Measurements from ENCODE around the gene NBPF14. TPM values are rescaled to one million over a fixed set of nuclear protein-coding genes. Genes with fewer than 3 reads are reported as not detected.
"Not testable (repeated sequence)": the region's sequence is repeated elsewhere in the genome, so short reads cannot be mapped to it uniquely, and the experiment has no call there.

NBPF14 gene
- total and polyA plus RNA-seq, 4 experiments from 2014 or later, result 4.2 to 26.0 (median 16.8) TPM

DNA sequence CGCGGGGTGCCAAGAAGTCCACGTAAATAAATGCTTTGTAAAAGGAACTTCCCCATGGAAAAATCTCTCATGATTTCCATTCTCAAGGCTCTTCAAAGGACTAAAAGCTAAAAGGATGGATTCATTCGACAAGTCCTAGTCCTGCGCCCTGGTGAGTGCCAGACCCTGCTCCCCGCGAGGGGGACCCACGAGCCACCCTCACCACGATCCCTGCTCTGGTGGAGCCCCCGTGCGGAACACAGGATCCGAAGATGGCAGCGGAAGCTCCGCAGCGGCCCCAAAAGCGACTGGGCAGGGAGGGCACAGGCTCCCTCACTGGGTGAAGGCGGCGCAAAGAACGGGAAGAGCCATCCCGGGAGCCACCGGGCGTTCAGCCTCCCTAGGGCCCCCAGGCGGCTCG, 67.2 kb downstream of the NBPF14 start:
- POLR2A ChIA-PET (ENCODE audit: partially characterized antibody); H3K4me1 ChIP-seq (ENCODE audit: insufficient read depth, low read length); H3K4me3 ChIP-seq (ENCODE audit: low read length in 2 of 2); H3K9me3 ChIP-seq (ENCODE audit: control insufficient read depth in 1 of 2, low read length in 2 of 2); H3K27me3 Mint-ChIP-seq; H3K27me3 ChIP-seq (ENCODE audit: insufficient read depth, low read length); H3K4me1 Mint-ChIP-seq; H3K36me3 ChIP-seq (ENCODE audit: insufficient read depth, low read length); H3K36me3 Mint-ChIP-seq; H3K9me3 Mint-ChIP-seq; H3K4me3 Mint-ChIP-seq; CTCF ChIA-PET (ENCODE audit: partially characterized antibody); H3K27ac ChIP-seq (ENCODE audit: low read depth, low read length): not testable (repeated sequence)
- H3K27ac Mint-ChIP-seq, result peak overlapping the region in 1 of 7 donors; percentile 98
- intact Hi-C loops (cut with micrococcal nuclease), result loop anchor here (10.0 kb wide), 1 partner anchor 154 kb away; no protein-coding TSS in a partner anchor
- peak in 4 of 5 donors; percentile 61 to 69 (median 63) for DNase-seq

DNA sequence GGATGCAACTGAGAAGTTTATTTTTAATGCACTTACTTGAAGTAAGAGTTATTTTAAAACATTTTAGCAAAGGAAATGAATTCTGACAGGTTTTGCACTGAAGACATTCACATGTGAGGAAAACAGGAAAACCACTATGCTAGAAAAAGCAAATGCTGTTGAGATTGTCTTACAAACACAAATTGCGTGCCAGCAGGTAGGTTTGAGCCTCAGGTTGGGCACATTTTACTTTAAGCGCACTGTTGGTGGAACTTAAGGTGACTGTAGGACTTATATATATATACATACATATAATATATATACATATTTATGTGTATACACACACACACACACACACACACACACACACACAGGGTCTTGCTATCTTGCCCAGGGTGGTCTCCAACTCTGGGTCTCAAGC, 69.2 kb downstream of the NBPF14 start:
- peak in 2 of 5 donors; percentile 19 to 37 for DNase-seq
- H3K4me3 Mint-ChIP-seq; CTCF ChIA-PET (ENCODE audit: partially characterized antibody); H3K27me3 ChIP-seq (ENCODE audit: insufficient read depth, low read length); H3K36me3 ChIP-seq (ENCODE audit: insufficient read depth, low read length); H3K9me3 Mint-ChIP-seq; H3K4me3 ChIP-seq (ENCODE audit: low read length in 2 of 2); H3K9me3 ChIP-seq (ENCODE audit: control insufficient read depth in 1 of 2, low read length in 2 of 2); POLR2A ChIA-PET (ENCODE audit: partially characterized antibody); H3K27me3 Mint-ChIP-seq; H3K36me3 Mint-ChIP-seq; H3K4me1 ChIP-seq (ENCODE audit: insufficient read depth, low read length); H3K27ac Mint-ChIP-seq; H3K27ac ChIP-seq (ENCODE audit: low read depth, low read length): not testable (repeated sequence)
- peaks cover 0 to 19% (median 2%) of the 10 kb centered on the region in 4 donors for H3K4me1 Mint-ChIP-seq
- intact Hi-C loops (cut with micrococcal nuclease), result loop anchor here (10.0 kb wide), 1 partner anchor 152 kb away; no protein-coding TSS in a partner anchor

DNA sequence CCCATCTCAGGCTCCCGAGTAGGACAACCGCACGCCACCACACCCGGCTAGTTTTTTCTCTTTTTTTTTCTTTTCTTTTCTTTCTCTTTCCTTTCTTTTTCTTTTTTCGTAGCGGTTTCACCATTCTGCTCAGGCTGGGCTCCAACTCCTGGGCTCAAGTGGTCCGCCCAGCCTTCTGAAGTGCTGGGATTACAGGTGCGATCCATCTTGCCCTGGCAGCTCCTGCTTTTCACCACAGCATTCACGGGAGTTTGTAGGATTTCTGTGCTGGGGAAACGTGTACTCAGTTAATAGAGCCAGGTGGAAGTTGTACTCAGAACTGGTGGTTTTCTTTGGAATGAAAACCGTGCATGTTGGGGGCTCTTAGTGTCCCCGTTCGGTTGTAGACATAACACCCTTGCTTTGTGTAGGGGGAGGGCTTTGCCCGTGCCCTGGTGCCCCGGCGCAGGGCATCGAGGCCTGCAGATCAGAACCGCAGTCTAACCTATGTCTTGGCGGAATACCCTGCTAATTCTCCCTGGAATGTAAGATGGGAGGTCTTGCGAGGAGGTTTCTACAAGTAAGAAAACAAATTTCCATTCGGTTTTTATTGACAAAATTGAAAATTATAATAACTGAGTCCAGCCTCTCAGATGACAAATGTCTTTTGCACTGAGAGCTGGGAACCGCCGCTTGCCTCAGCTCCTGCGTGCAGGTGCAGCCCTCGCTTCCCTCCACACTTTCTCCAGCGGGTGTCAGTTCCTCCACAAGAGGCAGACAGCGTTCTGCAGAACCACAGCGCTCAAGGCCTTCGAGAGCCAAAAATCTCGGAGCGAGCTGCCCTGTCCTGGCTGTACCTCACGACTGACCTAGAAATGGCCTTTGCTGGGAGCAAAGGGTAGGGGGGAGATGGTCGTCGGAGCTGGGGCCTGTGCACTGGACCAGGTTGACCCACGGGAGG, 72.3 kb downstream of the NBPF14 start:
- H3K36me3 Mint-ChIP-seq; H3K27me3 ChIP-seq (ENCODE audit: insufficient read depth, low read length); H3K9me3 Mint-ChIP-seq; H3K4me1 ChIP-seq (ENCODE audit: insufficient read depth, low read length); CTCF ChIA-PET (ENCODE audit: partially characterized antibody); H3K36me3 ChIP-seq (ENCODE audit: insufficient read depth, low read length); H3K27me3 Mint-ChIP-seq; H3K9me3 ChIP-seq (ENCODE audit: control insufficient read depth in 1 of 2, low read length in 2 of 2): not testable (repeated sequence)
- peak overlapping the region; percentile 95 to 100 (median 99) for H3K27ac Mint-ChIP-seq
- H3K27ac ChIP-seq (ENCODE audit: low read depth, low read length), result peak overlapping the region; percentile 72
- POLR2A ChIA-PET (ENCODE audit: partially characterized antibody), result interaction anchor here (0.6 to 1.7 kb wide), 8 partner anchors 64 to 189 kb away, joined by 3 to 23 read pairs (median 4); no protein-coding TSS in a partner anchor
- H3K4me3 ChIP-seq (ENCODE audit: low read length in 2 of 2), result peak overlapping the region in 1 of 2 donors; percentile 61
- peak; percentile 9 to 37 (median 30) for DNase-seq
- intact Hi-C loops (cut with micrococcal nuclease), result loop anchor here (10.0 kb wide), 1 partner anchor 149 kb away; no protein-coding TSS in a partner anchor
- H3K4me3 Mint-ChIP-seq, result peak overlapping the region; percentile 96 to 100 (median 98)
- H3K4me1 Mint-ChIP-seq, result peaks cover 0 to 13% (median 2%) of the 10 kb centered on the region in 4 donors

DNA sequence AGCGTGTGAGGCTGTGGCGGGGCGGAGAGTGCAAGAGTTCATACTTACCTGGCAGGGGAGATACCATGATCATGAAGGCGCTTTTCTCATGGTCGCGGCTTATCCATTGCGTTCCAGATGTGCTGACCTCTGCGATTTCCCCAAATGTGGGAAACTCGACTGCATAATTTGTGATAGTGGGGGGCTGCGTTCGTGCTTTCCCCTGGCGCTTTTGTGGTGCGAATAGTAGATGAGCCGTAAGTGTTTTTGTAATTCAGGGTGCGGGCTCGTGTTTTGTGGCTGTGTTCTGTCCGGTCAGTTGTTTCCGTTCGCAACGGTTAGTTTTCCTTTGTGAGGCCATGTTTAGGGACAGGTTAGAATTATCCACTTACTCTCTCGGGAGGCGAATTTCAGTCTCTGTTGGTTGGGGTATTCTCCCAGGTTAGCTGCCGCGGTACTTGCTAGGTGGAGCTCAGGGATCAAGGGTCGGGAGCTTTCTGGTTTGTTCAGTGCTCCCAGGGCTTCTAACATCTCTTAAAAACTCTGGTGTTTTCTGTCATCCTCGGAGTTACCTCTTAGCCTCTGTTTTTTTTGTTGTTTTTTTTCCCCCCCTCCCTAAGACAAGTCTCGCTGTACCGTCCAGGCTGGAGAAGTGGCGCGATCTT, 73.1 kb downstream of the NBPF14 start:
- peak; percentile 85 to 94 (median 90) for DNase-seq
- H3K4me3 ChIP-seq (ENCODE audit: low read length in 2 of 2), result peak overlapping the region; percentile 61 to 65
- H3K9me3 Mint-ChIP-seq, result not testable (repeated sequence)

DNA sequence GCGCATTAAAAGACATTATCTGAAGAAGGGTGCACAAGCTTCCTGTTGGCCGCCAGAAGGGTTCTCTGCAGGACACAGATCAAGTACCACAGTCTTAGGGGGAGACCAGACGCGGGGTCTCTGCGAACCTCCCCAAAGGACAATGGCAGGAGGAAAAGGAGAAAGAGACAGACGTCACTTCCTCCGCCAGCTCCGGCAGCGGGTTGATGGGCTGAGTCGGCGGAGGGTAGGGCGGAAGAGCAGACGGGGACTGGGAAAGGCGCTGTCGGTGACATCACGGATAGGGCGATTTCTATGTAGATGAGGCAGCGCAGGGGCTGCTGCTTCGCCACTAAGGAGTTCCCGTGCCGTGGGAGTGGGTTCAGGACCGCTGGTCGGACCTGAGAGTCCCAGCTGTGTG, 73.7 kb downstream of the NBPF14 start:
- CTCF ChIA-PET (ENCODE audit: partially characterized antibody); H3K36me3 Mint-ChIP-seq; H3K36me3 ChIP-seq (ENCODE audit: insufficient read depth, low read length); H3K9me3 ChIP-seq (ENCODE audit: control insufficient read depth in 1 of 2, low read length in 2 of 2); H3K9me3 Mint-ChIP-seq; H3K4me1 ChIP-seq (ENCODE audit: insufficient read depth, low read length); H3K27me3 ChIP-seq (ENCODE audit: insufficient read depth, low read length); H3K27me3 Mint-ChIP-seq: not testable (repeated sequence)
- Histone ChIP-seq H3K4me3 (ENCODE audit: low read length in 2 of 2) (peak overlapping the region in 1 of 2 donors; percentile 19), H3K27ac (ENCODE audit: low read depth, low read length) (peak overlapping the region; percentile 58)
- Mint-ChIP-seq H3K4me1 (peaks cover 0 to 13% (median under 1%) of the 10 kb centered on the region in 4 donors), H3K4me3 (peak overlapping the region; percentile 88 to 100 (median 97)), H3K27ac (peak overlapping the region; percentile 95 to 100 (median 99))
- POLR2A ChIA-PET (ENCODE audit: partially characterized antibody), result interaction anchor here (0.9 to 1.7 kb wide), 3 partner anchors 63 to 150 kb away, joined by 4 to 23 read pairs (median 4); no protein-coding TSS in a partner anchor
- DNase-seq, result peak; percentile 81 to 88 (median 85)
- intact Hi-C loops (cut with micrococcal nuclease), result loop anchor here (10.0 kb wide), 1 partner anchor 147 kb away; no protein-coding TSS in a partner anchor

More for the DNA sequence above, 73.1 kb downstream of the NBPF14 start:
- CTCF ChIA-PET (ENCODE audit: partially characterized antibody); H3K4me1 ChIP-seq (ENCODE audit: insufficient read depth, low read length); H3K27me3 ChIP-seq (ENCODE audit: insufficient read depth, low read length); H3K36me3 ChIP-seq (ENCODE audit: insufficient read depth, low read length); H3K36me3 Mint-ChIP-seq; H3K27me3 Mint-ChIP-seq; H3K9me3 ChIP-seq (ENCODE audit: control insufficient read depth in 1 of 2, low read length in 2 of 2): not testable (repeated sequence)
- H3K27ac Mint-ChIP-seq, result peak overlapping the region; percentile 95 to 100 (median 99)
- POLR2A ChIA-PET (ENCODE audit: partially characterized antibody), result interaction anchor here (0.6 to 1.7 kb wide), 9 partner anchors 63 to 188 kb away, joined by 3 to 23 read pairs (median 4); no protein-coding TSS in a partner anchor
- peaks cover 0 to 13% (median under 1%) of the 10 kb centered on the region in 4 donors for H3K4me1 Mint-ChIP-seq
- peak overlapping the region; percentile 72 for H3K27ac ChIP-seq (ENCODE audit: low read depth, low read length)
- intact Hi-C loops (cut with micrococcal nuclease), result loop anchor here (10.0 kb wide), 1 partner anchor 148 kb away; no protein-coding TSS in a partner anchor
- H3K4me3 Mint-ChIP-seq, result peak overlapping the region; percentile 96 to 100 (median 98)

DNA sequence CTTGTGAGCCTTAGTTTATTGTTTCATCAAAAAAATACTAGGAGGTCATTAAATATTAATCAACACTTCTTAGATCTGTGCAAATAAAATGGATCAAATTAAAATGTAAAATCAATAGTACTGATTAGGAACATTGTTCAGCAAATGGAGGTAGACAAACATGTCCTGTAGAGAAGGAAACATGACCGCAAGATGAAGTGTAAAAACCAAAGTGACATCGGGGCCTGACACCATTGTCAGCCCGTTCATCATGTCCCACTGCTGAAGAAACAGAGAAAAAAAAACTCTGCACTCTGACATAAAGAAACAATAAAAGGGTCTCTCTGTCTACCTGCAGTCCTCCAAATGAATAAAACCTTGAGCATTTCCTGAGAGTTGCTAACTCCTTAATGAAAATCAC, 81.5 kb downstream of the NBPF14 start:
- H3K27ac Mint-ChIP-seq, result peak overlapping the region in 1 of 7 donors; percentile 28
- H3K4me1 ChIP-seq (ENCODE audit: insufficient read depth, low read length); H3K36me3 Mint-ChIP-seq; H3K9me3 Mint-ChIP-seq; CTCF ChIA-PET (ENCODE audit: partially characterized antibody); H3K27me3 ChIP-seq (ENCODE audit: insufficient read depth, low read length); H3K4me3 Mint-ChIP-seq; H3K4me3 ChIP-seq (ENCODE audit: low read length in 2 of 2); intact Hi-C loops (cut with micrococcal nuclease); POLR2A ChIA-PET (ENCODE audit: partially characterized antibody); H3K9me3 ChIP-seq (ENCODE audit: control insufficient read depth in 1 of 2, low read length in 2 of 2); H3K27me3 Mint-ChIP-seq; H3K36me3 ChIP-seq (ENCODE audit: insufficient read depth, low read length); H3K27ac ChIP-seq (ENCODE audit: low read depth, low read length): not testable (repeated sequence)
- H3K4me1 Mint-ChIP-seq, result peaks cover 0 to 19% (median 14%) of the 10 kb centered on the region in 4 donors
- peak in 1 of 5 donors; percentile 25 for DNase-seq

DNA sequence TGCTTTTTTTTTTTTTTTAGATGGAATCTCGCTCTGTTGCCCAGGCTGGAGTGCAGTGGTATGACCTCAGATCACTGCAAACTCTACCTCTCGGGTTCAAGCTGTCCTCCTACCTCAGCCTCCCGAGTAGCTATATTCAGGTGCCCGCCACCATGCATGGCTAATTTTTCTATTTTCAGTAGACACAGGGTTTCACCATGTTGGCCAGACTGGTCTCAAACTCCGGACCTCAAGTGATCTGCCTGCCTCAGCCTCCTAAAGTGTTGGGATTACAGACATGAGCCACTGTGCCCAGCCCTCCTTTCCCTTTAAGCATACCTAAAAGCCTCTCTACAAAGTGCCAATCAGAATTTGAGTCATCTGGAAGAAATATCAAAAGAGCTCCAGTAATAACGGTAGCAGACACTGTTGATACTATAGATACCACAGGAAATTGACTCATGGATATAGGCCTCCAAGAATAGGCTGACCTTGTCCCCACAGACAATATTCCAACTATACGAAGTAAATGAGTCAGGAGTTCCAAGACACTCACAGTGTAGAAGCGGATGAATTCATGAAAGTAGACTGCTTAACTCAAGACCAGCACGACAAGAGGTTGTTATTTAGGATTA, 83.1 kb downstream of the NBPF14 start:
- Mint-ChIP-seq H3K27ac (peak overlapping the region in 2 of 7 donors; percentile 17 to 32), H3K4me3 (peak overlapping the region in 1 of 8 donors; percentile 54), H3K4me1 (peaks cover 0 to 19% (median 14%) of the 10 kb centered on the region in 4 donors)
- POLR2A ChIA-PET (ENCODE audit: partially characterized antibody); intact Hi-C loops (cut with micrococcal nuclease); H3K36me3 Mint-ChIP-seq; H3K36me3 ChIP-seq (ENCODE audit: insufficient read depth, low read length); H3K4me3 ChIP-seq (ENCODE audit: low read length in 2 of 2); H3K27ac ChIP-seq (ENCODE audit: low read depth, low read length); H3K9me3 Mint-ChIP-seq; H3K9me3 ChIP-seq (ENCODE audit: control insufficient read depth in 1 of 2, low read length in 2 of 2); CTCF ChIA-PET (ENCODE audit: partially characterized antibody); H3K27me3 ChIP-seq (ENCODE audit: insufficient read depth, low read length); H3K4me1 ChIP-seq (ENCODE audit: insufficient read depth, low read length); H3K27me3 Mint-ChIP-seq: not testable (repeated sequence)
- peak in 1 of 5 donors; percentile 45 for DNase-seq
